ENCODE measurements around the gene MYL7.

MYL7 gene

GRCh38 chr7:44101303-44101965 lies 39.7 kb downstream of the MYL7 start:
- in situ Hi-C loops (cut with HindIII; ENCODE audit: low sequenced_read_pairs) = no loop called here

GRCh38 chr7:44100458-44101302 lies 40.5 kb downstream of the MYL7 start:
- TF ChIP-seq CTCF (IDR thresholded peaks at IDR 0.05; ENCODE audit: low read depth, low read length) = no peak
- DNase-seq (ENCODE audit: low read depth, low spot score) = peak; percentile 89
- in situ Hi-C loops (cut with HindIII; ENCODE audit: low sequenced_read_pairs) = no loop called here
- H3K4me3 ChIP-seq (ENCODE audit: low read depth, low read length) = no peak overlapping the region

More at GRCh38 chr7:44101303-44101965, 39.7 kb downstream of the MYL7 start:
- DNase-seq (ENCODE audit: low read depth, low spot score) = no peak
- TF ChIP-seq CTCF (IDR thresholded peaks at IDR 0.05; ENCODE audit: low read depth, low read length) = no peak
- no peak overlapping the region for H3K4me3 ChIP-seq (ENCODE audit: low read depth, low read length)

DNA sequence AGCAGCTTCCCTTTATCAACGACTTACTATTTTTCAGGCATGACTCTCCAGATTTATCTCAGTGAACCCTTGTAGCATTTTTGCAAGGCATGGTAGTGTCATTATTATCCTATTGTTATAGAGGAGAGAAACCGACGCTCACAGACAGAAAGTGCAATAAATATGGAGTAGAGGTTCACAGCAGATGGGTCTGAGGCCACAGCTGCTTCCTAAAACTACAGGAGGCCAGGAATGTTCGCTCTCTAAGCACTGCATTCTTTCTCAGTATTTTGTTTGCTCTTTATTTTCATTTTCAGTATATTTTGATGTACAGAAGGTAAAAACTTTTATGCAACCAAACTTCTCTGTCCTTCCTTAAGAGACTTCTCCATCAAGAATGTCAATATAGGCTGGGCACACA lies 41.5 kb downstream of the MYL7 start:
- DNase-seq (ENCODE audit: low read depth, low spot score) = peak; percentile 64
- no peak overlapping the region for H3K4me3 ChIP-seq (ENCODE audit: low read depth, low read length)
- no peak for TF ChIP-seq CTCF (IDR thresholded peaks at IDR 0.05; ENCODE audit: low read depth, low read length)
- in situ Hi-C loops (cut with HindIII; ENCODE audit: low sequenced_read_pairs) = no loop called here

DNA sequence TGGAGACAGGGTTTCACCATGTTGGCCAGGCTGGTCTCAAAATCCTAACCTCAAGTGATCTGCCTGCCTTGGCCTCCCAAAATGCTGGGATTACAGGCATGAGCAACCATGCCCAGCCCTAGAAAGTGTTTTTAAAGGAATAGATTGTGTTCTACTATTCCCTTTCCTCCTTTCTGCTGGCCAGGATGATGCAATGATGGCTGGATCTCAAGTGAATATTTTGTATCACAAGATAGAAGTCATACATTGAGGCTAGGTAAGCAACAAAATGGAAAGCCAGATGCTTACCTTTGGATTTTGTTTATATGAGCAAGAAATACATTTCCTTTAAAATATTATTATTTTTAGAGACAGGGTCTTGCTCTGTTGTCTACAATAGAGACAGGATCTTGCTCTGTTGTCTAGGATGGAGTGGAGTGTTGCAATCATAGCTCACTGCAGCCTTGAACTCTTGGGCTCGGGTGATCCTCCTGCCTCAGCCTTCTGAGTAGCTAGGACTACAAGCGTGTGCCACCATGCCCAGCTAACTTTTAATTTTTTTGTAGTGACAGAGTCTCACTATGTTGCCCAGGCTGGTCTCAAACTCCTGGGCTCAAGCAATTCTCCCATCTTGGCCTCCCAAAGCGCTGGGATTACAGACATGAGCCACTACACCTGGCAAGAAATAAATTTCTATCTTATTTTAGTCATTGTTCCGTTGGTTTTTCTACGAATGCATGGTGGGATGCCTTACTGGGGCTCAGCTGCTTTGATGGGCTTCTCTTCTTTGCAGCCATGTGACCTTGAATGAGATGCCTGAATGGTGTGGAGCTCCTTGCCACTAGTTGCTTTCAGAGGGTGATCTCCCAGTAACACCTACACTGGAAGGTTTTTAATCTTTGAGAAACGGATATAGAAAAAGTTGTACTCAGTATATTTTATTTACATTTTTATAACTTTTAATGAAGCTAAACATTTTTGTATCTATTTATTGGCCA lies 42.8 kb downstream of the MYL7 start:
- in situ Hi-C loops (cut with HindIII; ENCODE audit: low sequenced_read_pairs) = no loop called here
- DNase-seq (ENCODE audit: low read depth, low spot score) = no peak
- H3K4me3 ChIP-seq (ENCODE audit: low read depth, low read length) = no peak overlapping the region
- TF ChIP-seq CTCF (IDR thresholded peaks at IDR 0.05; ENCODE audit: low read depth, low read length) = no peak

- DNase-seq (ENCODE audit: low read depth, low spot score) = no peak
- H3K4me3 ChIP-seq (ENCODE audit: low read depth, low read length) = no peak overlapping the region
- no peak for TF ChIP-seq CTCF (IDR thresholded peaks at IDR 0.05; ENCODE audit: low read depth, low read length)
- in situ Hi-C loops (cut with HindIII; ENCODE audit: low sequenced_read_pairs) = no loop called here
These were observed 43.8 kb downstream of the MYL7 start for GRCh38 chr7:44097064-44097932.

Measured in astrocyte of the spinal cord (primary cell).